ENCODE results near the gene FARP1. TPM values are rescaled to one million over a fixed set of nuclear protein-coding genes. Genes with fewer than 3 reads are reported as not detected.

FARP1 gene
- total RNA-seq, 1 donor from 2014 or later: 36.5 TPM

GRCh38 chr13:98438246-98439125 is 295.6 kb downstream of the FARP1 start:
- Histone ChIP-seq H3K9me3 (ENCODE audit: control insufficient read depth in 3 of 3, low read length in 3 of 3) (no peaks in the 10 kb centered on the region), H3K36me3 (ENCODE audit: control insufficient read depth in 3 of 3, insufficient read depth in 3 of 3, low read length in 3 of 3) (peaks cover 0 to 4% (median 2%) of the 10 kb centered on the region in 3 donors), H3K9ac (ENCODE audit: low read depth in 1 of 3, low read length in 3 of 3) (no peak overlapping the region), H3K27me3 (ENCODE audit: control insufficient read depth in 3 of 3, insufficient read depth in 3 of 3, low read length in 3 of 3) (no peaks in the 10 kb centered on the region), H3K4me3 (ENCODE audit: low read length in 3 of 3) (no peak overlapping the region), H3K4me1 (ENCODE audit: control insufficient read depth in 3 of 3, insufficient read depth in 3 of 3, low read length in 3 of 3) (peaks cover 0 to 13% (median 7%) of the 10 kb centered on the region in 3 donors), H3K27ac (ENCODE audit: low read depth, low read length) (no peak overlapping the region)

GRCh38 chr13:98439126-98439828 is 296.4 kb downstream of the FARP1 start:
- Histone ChIP-seq H3K9ac (ENCODE audit: low read depth in 1 of 3, low read length in 3 of 3) (no peak overlapping the region), H3K4me3 (ENCODE audit: low read length in 3 of 3) (no peak overlapping the region), H3K27ac (ENCODE audit: low read depth, low read length) (no peak overlapping the region), H3K4me1 (ENCODE audit: control insufficient read depth in 3 of 3, insufficient read depth in 3 of 3, low read length in 3 of 3) (peaks cover 0 to 13% (median 7%) of the 10 kb centered on the region in 3 donors), H3K27me3 (ENCODE audit: control insufficient read depth in 3 of 3, insufficient read depth in 3 of 3, low read length in 3 of 3) (no peaks in the 10 kb centered on the region), H3K9me3 (ENCODE audit: control insufficient read depth in 3 of 3, low read length in 3 of 3) (no peaks in the 10 kb centered on the region), H3K36me3 (ENCODE audit: control insufficient read depth in 3 of 3, insufficient read depth in 3 of 3, low read length in 3 of 3) (peaks cover 0 to 4% (median 2%) of the 10 kb centered on the region in 3 donors)

- H3K4me3 ChIP-seq (ENCODE audit: low read length in 3 of 3): no peak overlapping the region
- no peaks in the 10 kb centered on the region for H3K27me3 ChIP-seq (ENCODE audit: control insufficient read depth in 3 of 3, insufficient read depth in 3 of 3, low read length in 3 of 3)
- peaks cover 0 to 4% (median 2%) of the 10 kb centered on the region in 3 donors for H3K36me3 ChIP-seq (ENCODE audit: control insufficient read depth in 3 of 3, insufficient read depth in 3 of 3, low read length in 3 of 3)
- H3K4me1 ChIP-seq (ENCODE audit: control insufficient read depth in 3 of 3, insufficient read depth in 3 of 3, low read length in 3 of 3): peaks cover 0 to 14% (median 7%) of the 10 kb centered on the region in 3 donors
- H3K9me3 ChIP-seq (ENCODE audit: control insufficient read depth in 3 of 3, low read length in 3 of 3): no peaks in the 10 kb centered on the region
- H3K9ac ChIP-seq (ENCODE audit: low read depth in 1 of 3, low read length in 3 of 3): no peak overlapping the region
- no peak overlapping the region for H3K27ac ChIP-seq (ENCODE audit: low read depth, low read length)
These were observed 297.0 kb downstream of the FARP1 start for GRCh38 chr13:98439896-98440295.

GRCh38 chr13:98440390-98441055 is 297.6 kb downstream of the FARP1 start:
- no peak overlapping the region for H3K9ac ChIP-seq (ENCODE audit: low read depth in 1 of 3, low read length in 3 of 3)
- peaks cover 0 to 4% (median 2%) of the 10 kb centered on the region in 3 donors for H3K36me3 ChIP-seq (ENCODE audit: control insufficient read depth in 3 of 3, insufficient read depth in 3 of 3, low read length in 3 of 3)
- H3K4me1 ChIP-seq (ENCODE audit: control insufficient read depth in 3 of 3, insufficient read depth in 3 of 3, low read length in 3 of 3): peaks cover 6 to 15% (median 12%) of the 10 kb centered on the region in 3 donors

GRCh38 chr13:98441056-98441676 is 298.3 kb downstream of the FARP1 start:
- Histone ChIP-seq H3K4me3 (ENCODE audit: low read length in 3 of 3) (no peak overlapping the region), H3K9ac (ENCODE audit: low read depth in 1 of 3, low read length in 3 of 3) (no peak overlapping the region), H3K36me3 (ENCODE audit: control insufficient read depth in 3 of 3, insufficient read depth in 3 of 3, low read length in 3 of 3) (peaks cover 0 to 4% (median under 1%) of the 10 kb centered on the region in 3 donors)

More at GRCh38 chr13:98440390-98441055, 297.6 kb downstream of the FARP1 start:
- Histone ChIP-seq H3K27me3 (ENCODE audit: control insufficient read depth in 3 of 3, insufficient read depth in 3 of 3, low read length in 3 of 3) (no peaks in the 10 kb centered on the region), H3K27ac (ENCODE audit: low read depth, low read length) (no peak overlapping the region), H3K4me3 (ENCODE audit: low read length in 3 of 3) (no peak overlapping the region), H3K9me3 (ENCODE audit: control insufficient read depth in 3 of 3, low read length in 3 of 3) (no peaks in the 10 kb centered on the region)

GRCh38 chr13:98442391-98443230 is 299.7 kb downstream of the FARP1 start:
- Histone ChIP-seq H3K9me3 (ENCODE audit: control insufficient read depth in 3 of 3, low read length in 3 of 3) (no peaks in the 10 kb centered on the region), H3K27me3 (ENCODE audit: control insufficient read depth in 3 of 3, insufficient read depth in 3 of 3, low read length in 3 of 3) (no peaks in the 10 kb centered on the region), H3K27ac (ENCODE audit: low read depth, low read length) (no peak overlapping the region), H3K4me1 (ENCODE audit: control insufficient read depth in 3 of 3, insufficient read depth in 3 of 3, low read length in 3 of 3) (peaks cover 7 to 11% (median 9%) of the 10 kb centered on the region in 3 donors), H3K4me3 (ENCODE audit: low read length in 3 of 3) (no peak overlapping the region), H3K36me3 (ENCODE audit: control insufficient read depth in 3 of 3, insufficient read depth in 3 of 3, low read length in 3 of 3) (peaks cover 3 to 4% (median 3%) of the 10 kb centered on the region in 3 donors), H3K9ac (ENCODE audit: low read depth in 1 of 3, low read length in 3 of 3) (no peak overlapping the region)

More at GRCh38 chr13:98441056-98441676, 298.3 kb downstream of the FARP1 start:
- Histone ChIP-seq H3K9me3 (ENCODE audit: control insufficient read depth in 3 of 3, low read length in 3 of 3) (no peaks in the 10 kb centered on the region), H3K4me1 (ENCODE audit: control insufficient read depth in 3 of 3, insufficient read depth in 3 of 3, low read length in 3 of 3) (peaks cover 9 to 15% (median 12%) of the 10 kb centered on the region in 3 donors), H3K27me3 (ENCODE audit: control insufficient read depth in 3 of 3, insufficient read depth in 3 of 3, low read length in 3 of 3) (no peaks in the 10 kb centered on the region), H3K27ac (ENCODE audit: low read depth, low read length) (no peak overlapping the region)

- H3K9ac ChIP-seq (ENCODE audit: low read depth in 1 of 3, low read length in 3 of 3): no peak overlapping the region
- H3K36me3 ChIP-seq (ENCODE audit: control insufficient read depth in 3 of 3, insufficient read depth in 3 of 3, low read length in 3 of 3): peaks cover 3 to 7% (median 6%) of the 10 kb centered on the region in 3 donors
- H3K4me3 ChIP-seq (ENCODE audit: low read length in 3 of 3): no peak overlapping the region
- no peak overlapping the region for H3K27ac ChIP-seq (ENCODE audit: low read depth, low read length)
- H3K27me3 ChIP-seq (ENCODE audit: control insufficient read depth in 3 of 3, insufficient read depth in 3 of 3, low read length in 3 of 3): no peaks in the 10 kb centered on the region
- H3K9me3 ChIP-seq (ENCODE audit: control insufficient read depth in 3 of 3, low read length in 3 of 3): no peaks in the 10 kb centered on the region
- peaks cover 7 to 11% (median 9%) of the 10 kb centered on the region in 3 donors for H3K4me1 ChIP-seq (ENCODE audit: control insufficient read depth in 3 of 3, insufficient read depth in 3 of 3, low read length in 3 of 3)
These were observed 300.4 kb downstream of the FARP1 start for GRCh38 chr13:98443329-98443728.

- Histone ChIP-seq H3K9me3 (ENCODE audit: control insufficient read depth in 3 of 3, low read length in 3 of 3) (no peaks in the 10 kb centered on the region), H3K27ac (ENCODE audit: low read depth, low read length) (no peak overlapping the region), H3K27me3 (ENCODE audit: control insufficient read depth in 3 of 3, insufficient read depth in 3 of 3, low read length in 3 of 3) (no peaks in the 10 kb centered on the region), H3K36me3 (ENCODE audit: control insufficient read depth in 3 of 3, insufficient read depth in 3 of 3, low read length in 3 of 3) (peaks cover 4 to 7% (median 6%) of the 10 kb centered on the region in 3 donors), H3K4me3 (ENCODE audit: low read length in 3 of 3) (no peak overlapping the region), H3K9ac (ENCODE audit: low read depth in 1 of 3, low read length in 3 of 3) (no peak overlapping the region), H3K4me1 (ENCODE audit: control insufficient read depth in 3 of 3, insufficient read depth in 3 of 3, low read length in 3 of 3) (peaks cover 7 to 11% (median 9%) of the 10 kb centered on the region in 3 donors)
These were observed 301.0 kb downstream of the FARP1 start for GRCh38 chr13:98443800-98444325.
